Glutamatergic neuron (in vitro differentiated cells): Measurements from ENCODE around the gene FKBP1C. TPM values are rescaled to one million over a fixed set of nuclear protein-coding genes. Genes with fewer than 3 reads are reported as not detected.
A peak's percentile ranks its signal among the peaks of the same experiment; 100 is the strongest.

Source experiments
- DNase-seq: peaks from one replicate; pipeline ENCODE4 v3.0.0; 2022
- H3K27ac Mint-ChIP-seq: one replicate; pipeline ENCODE4 v1.8.0; 2020; ENCODE audit warnings: mild to moderate bottlenecking, mixed read lengths, inconsistent platforms; ENCODE audit not compliant: unreplicated experiment
- H3K27me3 Mint-ChIP-seq: one replicate; pipeline ENCODE4 v1.8.0; 2020; ENCODE audit warnings: mild to moderate bottlenecking, moderate library complexity, mixed read lengths, inconsistent platforms; ENCODE audit not compliant: unreplicated experiment
- H3K36me3 Mint-ChIP-seq: one replicate; pipeline ENCODE4 v1.8.0; 2020; ENCODE audit warnings: mild to moderate bottlenecking, mixed read lengths, inconsistent platforms; ENCODE audit not compliant: unreplicated experiment
- H3K4me1 Mint-ChIP-seq: one replicate; pipeline ENCODE4 v1.8.0; 2020; ENCODE audit warnings: mild to moderate bottlenecking, low read depth, mixed read lengths, inconsistent platforms; ENCODE audit not compliant: unreplicated experiment
- H3K4me3 Mint-ChIP-seq: one replicate; pipeline ENCODE4 v1.8.0; 2020; ENCODE audit warnings: mild to moderate bottlenecking, mixed read lengths, inconsistent platforms; ENCODE audit not compliant: unreplicated experiment
- H3K9me3 Mint-ChIP-seq: one replicate; pipeline ENCODE4 v1.8.0; 2020; ENCODE audit warnings: mild to moderate bottlenecking, moderate library complexity, mixed read lengths, inconsistent platforms; ENCODE audit not compliant: unreplicated experiment
- CTCF ChIP-seq: fragments of 200-600 bp; sonication (generic); IDR thresholded peaks from one replicate; pipeline ENCODE4 v1.5.0; 2021; ENCODE audit not compliant: partially characterized antibody, unreplicated experiment
- total RNA-seq: library from RNA; stranded (reverse); fragmentation: NEBNext Ultra II Directional; extraction: Animal tissue kit (Norgen Biotek cat#: 25700); gene quantifications from one replicate; pipeline ENCODE4 v1.2.1, GENCODE V29; 2021; ENCODE audit not compliant: unreplicated experiment

FKBP1C gene
- total RNA-seq, 1 donor from 2014 or later, result not detected

GRCh38 chr6:63245909-63246308 lies 34.6 kb downstream of the FKBP1C start:
- DNase-seq, result no peak
- peak; percentile 47 for TF ChIP-seq CTCF
- peak overlapping the region; percentile 48 for H3K27ac Mint-ChIP-seq
- no peak overlapping the region for H3K4me3 Mint-ChIP-seq
- H3K36me3 Mint-ChIP-seq, result no peaks in the 10 kb centered on the region
- peaks cover 2% of the 10 kb centered on the region for H3K9me3 Mint-ChIP-seq
- H3K27me3 Mint-ChIP-seq, result peaks cover 1% of the 10 kb centered on the region
- no peaks in the 10 kb centered on the region for H3K4me1 Mint-ChIP-seq

GRCh38 chr6:63246581-63246980 lies 35.3 kb downstream of the FKBP1C start:
- Mint-ChIP-seq H3K9me3 (peaks cover 2% of the 10 kb centered on the region), H3K4me3 (no peak overlapping the region), H3K27me3 (peaks cover 1% of the 10 kb centered on the region), H3K4me1 (no peaks in the 10 kb centered on the region), H3K36me3 (no peaks in the 10 kb centered on the region), H3K27ac (no peak overlapping the region)
- no peak for DNase-seq
- TF ChIP-seq CTCF, result no peak

GRCh38 chr6:63249875-63250482 lies 38.7 kb downstream of the FKBP1C start:
- Mint-ChIP-seq H3K4me1 (no peaks in the 10 kb centered on the region), H3K36me3 (no peaks in the 10 kb centered on the region), H3K27ac (no peak overlapping the region), H3K9me3 (peaks cover 2% of the 10 kb centered on the region), H3K4me3 (no peak overlapping the region), H3K27me3 (peaks cover 1% of the 10 kb centered on the region)
- TF ChIP-seq CTCF, result no peak
- no peak for DNase-seq

GRCh38 chr6:63259153-63259552 lies 47.9 kb downstream of the FKBP1C start:
- no peaks in the 10 kb centered on the region for H3K9me3 Mint-ChIP-seq
- no peak overlapping the region for H3K4me3 Mint-ChIP-seq
- no peaks in the 10 kb centered on the region for H3K27me3 Mint-ChIP-seq
- TF ChIP-seq CTCF, result no peak
- peaks cover 6% of the 10 kb centered on the region for H3K4me1 Mint-ChIP-seq
- no peaks in the 10 kb centered on the region for H3K36me3 Mint-ChIP-seq
- DNase-seq, result no peak
- H3K27ac Mint-ChIP-seq, result no peak overlapping the region

GRCh38 chr6:63261820-63262219 lies 50.6 kb downstream of the FKBP1C start:
- Mint-ChIP-seq H3K36me3 (no peaks in the 10 kb centered on the region), H3K27ac (no peak overlapping the region), H3K4me1 (peaks cover 6% of the 10 kb centered on the region), H3K9me3 (no peaks in the 10 kb centered on the region), H3K4me3 (no peak overlapping the region), H3K27me3 (no peaks in the 10 kb centered on the region)
- DNase-seq, result no peak
- TF ChIP-seq CTCF, result no peak

Other genes starting within 250 kb of the FKBP1C start
- not detected for gene LGSN, start 108.5 kb downstream of the FKBP1C start, total RNA-seq